Ramos (cell line): ENCODE measurements around the gene AIMP1.
"Not testable (repeated sequence)": the region's sequence is repeated elsewhere in the genome, so short reads cannot be mapped to it uniquely, and the experiment has no call there.

Experiments used
- in situ Hi-C: fragments of 300-500 bp; cut with MboI; formaldehyde crosslinking; loops from one replicate; pipeline ENCODE4 v1.14.3; 2022; ENCODE audit warnings: low sequenced_read_pairs; ENCODE audit not compliant: unreplicated experiment

AIMP1 gene

GRCh38 chr4:106306561-106306960 lies 9.8 kb upstream of the AIMP1 start:
- in situ Hi-C loops, result no loop called here

GRCh38 chr4:106312377-106312776 lies 4.0 kb upstream of the AIMP1 start:
- in situ Hi-C loops, result no loop called here

- in situ Hi-C loops, result no loop called here
These were observed 3.3 kb upstream of the AIMP1 start for GRCh38 chr4:106312997-106313522.

- in situ Hi-C loops, result no loop called here
These were observed 1.4 kb upstream of the AIMP1 start for GRCh38 chr4:106314960-106315359.

GRCh38 chr4:106315476-106315967 lies 828 bp upstream of the AIMP1 start:
- in situ Hi-C loops, result no loop called here

GRCh38 chr4:106316773-106317409 lies 541 bp downstream of the AIMP1 start:
- in situ Hi-C loops, result no loop called here

GRCh38 chr4:106317815-106318214 lies 1.5 kb downstream of the AIMP1 start:
- in situ Hi-C loops, result no loop called here

- in situ Hi-C loops, result no loop called here
These were observed 2.2 kb downstream of the AIMP1 start for GRCh38 chr4:106318511-106318910.

GRCh38 chr4:106320235-106320634 lies 3.9 kb downstream of the AIMP1 start:
- in situ Hi-C loops, result no loop called here

- in situ Hi-C loops, result not testable (repeated sequence)
These were observed 4.8 kb downstream of the AIMP1 start for GRCh38 chr4:106321168-106321567.

GRCh38 chr4:106321814-106322213 lies 5.5 kb downstream of the AIMP1 start:
- in situ Hi-C loops, result not testable (repeated sequence)

- in situ Hi-C loops, result no loop called here
These were observed 6.8 kb downstream of the AIMP1 start for GRCh38 chr4:106323119-106323518.

GRCh38 chr4:106325800-106326199 lies 9.4 kb downstream of the AIMP1 start:
- in situ Hi-C loops, result no loop called here

- in situ Hi-C loops, result no loop called here
These were observed 12.8 kb downstream of the AIMP1 start for GRCh38 chr4:106329041-106329618.

GRCh38 chr4:106333186-106333585 lies 16.8 kb downstream of the AIMP1 start:
- in situ Hi-C loops, result no loop called here

GRCh38 chr4:106334741-106335470 lies 18.6 kb downstream of the AIMP1 start:
- in situ Hi-C loops, result no loop called here

GRCh38 chr4:106336618-106337017 lies 20.3 kb downstream of the AIMP1 start:
- in situ Hi-C loops, result no loop called here

- in situ Hi-C loops, result no loop called here
These were observed 21.6 kb downstream of the AIMP1 start for GRCh38 chr4:106337916-106338315.

GRCh38 chr4:106338671-106339070 lies 22.3 kb downstream of the AIMP1 start:
- in situ Hi-C loops, result no loop called here

GRCh38 chr4:106339431-106339830 lies 23.1 kb downstream of the AIMP1 start:
- in situ Hi-C loops, result no loop called here

- in situ Hi-C loops, result no loop called here
These were observed 24.4 kb downstream of the AIMP1 start for GRCh38 chr4:106340774-106341173.
